G401 (cell line): Measurements from ENCODE around the gene NDUFA13. TPM values are rescaled to one million over a fixed set of nuclear protein-coding genes. Genes with fewer than 3 reads are reported as not detected.
"Not testable (repeated sequence)": the region's sequence is repeated elsewhere in the genome, so short reads cannot be mapped to it uniquely, and the experiment has no call there.

Experiments used
- DNase-seq: peaks from one replicate; pipeline ENCODE4 v3.0.0-alpha.2; 2015; ENCODE audit warnings: low spot score
- in situ Hi-C: cut with HindIII; loops from 2 replicates; pipeline ENCODE4 v1.10.0; 2016; ENCODE audit warnings: low sequenced_read_pairs, mixed read lengths
- total RNA-seq: library from RNA; depleted of rRNA; stranded (reverse); fragments of >200 nt; shearing (Covaris generic); gene quantifications from 2 replicates; pipeline ENCODE4 v1.2.3, GENCODE V29; 2014; rRNA removed

Gene NDUFA13
- total RNA-seq: 182 and 261 TPM in 2 replicates

- DNase-seq: peak; percentile 92
- in situ Hi-C loops: no loop called here
These were observed at the start of gene NDUFA13 for GRCh38 chr19:19515642-19516519. Gene NDUFA13 (plus strand): TSS chr19:19516225. CDS start chr19:19516239, 14 bp downstream.

- in situ Hi-C loops: no loop called here
- no peak for DNase-seq
These were observed 47.5 kb upstream of the NDUFA13 start for GRCh38 chr19:19468424-19469050.

GRCh38 chr19:19470579-19470978 is 45.4 kb upstream of the NDUFA13 start:
- in situ Hi-C loops: no loop called here

GRCh38 chr19:19471682-19472081 is 44.3 kb upstream of the NDUFA13 start:
- DNase-seq: no peak
- in situ Hi-C loops: no loop called here

More at GRCh38 chr19:19470579-19470978, 45.4 kb upstream of the NDUFA13 start:
- no peak for DNase-seq

GRCh38 chr19:19472106-19472505 is 43.9 kb upstream of the NDUFA13 start:
- DNase-seq, in situ Hi-C loops: not testable (repeated sequence)

GRCh38 chr19:19475015-19475765 is 40.8 kb upstream of the NDUFA13 start:
- in situ Hi-C loops: no loop called here

GRCh38 chr19:19475849-19476828 is 39.9 kb upstream of the NDUFA13 start:
- peak; percentile 73 for DNase-seq
- in situ Hi-C loops: no loop called here

More at GRCh38 chr19:19475015-19475765, 40.8 kb upstream of the NDUFA13 start:
- DNase-seq: no peak

GRCh38 chr19:19477705-19478383 is 38.2 kb upstream of the NDUFA13 start:
- in situ Hi-C loops: no loop called here

GRCh38 chr19:19480688-19481087 is 35.3 kb upstream of the NDUFA13 start:
- no peak for DNase-seq
- in situ Hi-C loops: no loop called here

More at GRCh38 chr19:19477705-19478383, 38.2 kb upstream of the NDUFA13 start:
- DNase-seq: no peak

GRCh38 chr19:19482809-19483596 is 33.0 kb upstream of the NDUFA13 start:
- in situ Hi-C loops: no loop called here
- no peak for DNase-seq

- in situ Hi-C loops: no loop called here
- no peak for DNase-seq
These were observed 30.6 kb upstream of the NDUFA13 start for GRCh38 chr19:19485161-19485997.

GRCh38 chr19:19485998-19486290 is 30.1 kb upstream of the NDUFA13 start:
- in situ Hi-C loops: no loop called here
- no peak for DNase-seq

- no peak for DNase-seq
- in situ Hi-C loops: no loop called here
These were observed 29.5 kb upstream of the NDUFA13 start for GRCh38 chr19:19486343-19487076.

GRCh38 chr19:19487077-19487949 is 28.7 kb upstream of the NDUFA13 start:
- in situ Hi-C loops: no loop called here
- DNase-seq: no peak
